Liver (tissue), 9 donors: ENCODE results near the gene MCF2L. TPM values are rescaled to one million over a fixed set of nuclear protein-coding genes. Genes with fewer than 3 reads are reported as not detected.

ENCODE experiments used
- DNase-seq: peaks from one replicate; pipeline ENCODE4 v3.0.0-alpha.2; 2017; ENCODE audit warnings: low spot score
- H3K27ac ChIP-seq, 2 donors: one replicate each; pipeline ENCODE4 v1.7.0; 2013; ENCODE audit warnings: inconsistent platforms in 2 of 2, low read length in 2 of 2, control low read depth in 1 of 2, low read depth in 1 of 2, mild to moderate bottlenecking in 1 of 2
- H3K27me3 ChIP-seq, 4 donors: one replicate each; pipeline versions ENCODE4 v1.6.1 to v1.7.0; 2013; ENCODE audit warnings: low read length in 3 of 4, inconsistent platforms in 1 of 4, mild to moderate bottlenecking in 1 of 4, moderate library complexity in 1 of 4; ENCODE audit not compliant: control insufficient read depth in 4 of 4, insufficient read depth in 4 of 4
- H3K36me3 ChIP-seq, 4 donors: one replicate each; pipeline versions ENCODE4 v1.6.1 to v1.7.0; 2013; ENCODE audit warnings: low read length in 3 of 4, mild to moderate bottlenecking in 3 of 4, low read depth in 1 of 4, moderate library complexity in 1 of 4; ENCODE audit not compliant: control insufficient read depth in 4 of 4, insufficient read depth in 3 of 4
- H3K4me1 ChIP-seq, 4 donors: one replicate each; pipeline versions ENCODE4 v1.6.1 to v1.7.0; 2013; ENCODE audit warnings: low read length in 3 of 4, mild to moderate bottlenecking in 3 of 4, moderate library complexity in 1 of 4; ENCODE audit not compliant: control insufficient read depth in 4 of 4, insufficient read depth in 4 of 4
- H3K4me3 ChIP-seq, 3 donors: one replicate each; pipeline versions ENCODE4 v1.6.1 to v1.7.0; 2013; ENCODE audit warnings: low read length in 3 of 3, control low read depth in 1 of 3, low read depth in 1 of 3, mild to moderate bottlenecking in 1 of 3
- H3K9ac ChIP-seq, 2 donors: one replicate each; pipeline ENCODE4 v1.7.0; 2013; ENCODE audit warnings: low read length in 2 of 2, mild to moderate bottlenecking in 2 of 2, moderate library complexity in 2 of 2, control low read depth in 1 of 2, low read depth in 1 of 2
- H3K9me3 ChIP-seq, 4 donors: one replicate each; pipeline versions ENCODE4 v1.6.1 to v1.7.0; 2013; ENCODE audit warnings: low read length in 3 of 4; ENCODE audit not compliant: control insufficient read depth in 4 of 4
- ATF3 ChIP-seq: IDR thresholded peaks from 2 replicates; pipeline ENCODE4 v1.6.1; 2016; ENCODE audit warnings: antibody characterized with exemption
- EGR1 ChIP-seq, 2 donors: IDR thresholded peaks; 2 replicates each; pipeline ENCODE4 v1.6.1; 2016 to 2018; ENCODE audit warnings: antibody characterized with exemption in 2 of 2, low read depth in 2 of 2
- FOXA1 ChIP-seq: IDR thresholded peaks from 2 replicates; pipeline ENCODE4 v1.6.1; 2016; ENCODE audit warnings: antibody characterized with exemption
- FOXA2 ChIP-seq: IDR thresholded peaks from 2 replicates; pipeline ENCODE4 v1.6.1; 2016; ENCODE audit warnings: antibody characterized with exemption
- GABPA ChIP-seq, 2 donors: IDR thresholded peaks in 1 of 2; conservative IDR thresholded peaks in 1 of 2; 2 replicates each; pipeline ENCODE4 v1.6.1; 2016; ENCODE audit warnings: antibody characterized with exemption in 2 of 2, mild to moderate bottlenecking in 1 of 2, moderate library complexity in 1 of 2
- HNF4A ChIP-seq, 2 donors: conservative IDR thresholded peaks; 2 replicates each; pipeline ENCODE4 v1.6.1; 2016; ENCODE audit warnings: antibody characterized with exemption in 2 of 2, mild to moderate bottlenecking in 2 of 2
- HNF4G ChIP-seq: IDR thresholded peaks from 2 replicates; pipeline ENCODE4 v1.6.1; 2016; ENCODE audit warnings: antibody characterized with exemption
- JUND ChIP-seq, 2 donors: IDR thresholded peaks; 2 replicates each; pipeline ENCODE4 v1.6.1; 2016; ENCODE audit warnings: antibody characterized with exemption in 2 of 2
- MAX ChIP-seq: IDR thresholded peaks from 2 replicates; pipeline ENCODE4 v1.6.1; 2016; ENCODE audit warnings: antibody characterized with exemption
- RAD21 ChIP-seq, 2 donors: IDR thresholded peaks; 2 replicates each; pipeline ENCODE4 v1.6.1; 2016; ENCODE audit warnings: antibody characterized with exemption in 2 of 2, mild to moderate bottlenecking in 2 of 2
- RXRA ChIP-seq, 2 donors: IDR thresholded peaks; 2 replicates each; pipeline ENCODE4 v1.6.1; 2017 to 2018; ENCODE audit warnings: antibody characterized with exemption in 2 of 2, mild to moderate bottlenecking in 1 of 2
- SP1 ChIP-seq: IDR thresholded peaks from 2 replicates; pipeline ENCODE4 v1.6.1; 2018; ENCODE audit warnings: antibody characterized with exemption, mild to moderate bottlenecking
- TAF1 ChIP-seq: conservative IDR thresholded peaks from 2 replicates; pipeline ENCODE4 v1.6.1; 2016; ENCODE audit warnings: antibody characterized with exemption, mild to moderate bottlenecking
- YY1 ChIP-seq: IDR thresholded peaks from 2 replicates; pipeline ENCODE4 v1.6.1; 2016; ENCODE audit warnings: antibody characterized with exemption, mild to moderate bottlenecking
- WGBS: extraction: QIAGEN DNeasy Blood & Tissue Kit; methylation state at CpG from one replicate; pipeline ENCODE4 v1.1.7; 2013; 5-methylcytosine and 5-hydroxymethylcytosine counted together
- polyA plus RNA-seq, 2 donors: library from polyadenylated mRNA; stranded (reverse) in 1 of 2; unstranded in 1 of 2; fragments of 200-250 nt in 1 of 2; fragments of >200 nt in 1 of 2; fragmentation: Nextera tagmentation in 1 of 2; extraction: Ambion mirVana in 1 of 2; gene quantifications; one replicate each; pipeline versions ENCODE4 v1.2.1 to v1.2.3, GENCODE V29; 2013 to 2015
- total RNA-seq, 2 donors: library from RNA; depleted of rRNA; stranded (reverse); fragments of >200 nt; gene quantifications; one replicate each; pipeline ENCODE4 v1.2.3, GENCODE V29; 2014
- TF ChIP-seq, protein P1 (sequence below): IDR thresholded peaks from 2 replicates; pipeline ENCODE4 v1.6.1; 2016; ENCODE audit warnings: antibody characterized with exemption, mild to moderate bottlenecking
- TF ChIP-seq, protein P2 (sequence below): fragments of 150-350 bp; IDR thresholded peaks from 2 replicates; pipeline ENCODE4 v1.5.1; 2017; ENCODE audit warnings: improper control_type of control experiment, low read depth, low read length; ENCODE audit not compliant: missing input control
- donor health status: healthy.
- donor health status: healthy.
- donor health status: healthy.
- donor health status: healthy.
- donor health status: healthy.

Gene MCF2L
- total and polyA plus RNA-seq, 4 donors, result 2.9 to 12.8 (median 7.1) TPM

DNA sequence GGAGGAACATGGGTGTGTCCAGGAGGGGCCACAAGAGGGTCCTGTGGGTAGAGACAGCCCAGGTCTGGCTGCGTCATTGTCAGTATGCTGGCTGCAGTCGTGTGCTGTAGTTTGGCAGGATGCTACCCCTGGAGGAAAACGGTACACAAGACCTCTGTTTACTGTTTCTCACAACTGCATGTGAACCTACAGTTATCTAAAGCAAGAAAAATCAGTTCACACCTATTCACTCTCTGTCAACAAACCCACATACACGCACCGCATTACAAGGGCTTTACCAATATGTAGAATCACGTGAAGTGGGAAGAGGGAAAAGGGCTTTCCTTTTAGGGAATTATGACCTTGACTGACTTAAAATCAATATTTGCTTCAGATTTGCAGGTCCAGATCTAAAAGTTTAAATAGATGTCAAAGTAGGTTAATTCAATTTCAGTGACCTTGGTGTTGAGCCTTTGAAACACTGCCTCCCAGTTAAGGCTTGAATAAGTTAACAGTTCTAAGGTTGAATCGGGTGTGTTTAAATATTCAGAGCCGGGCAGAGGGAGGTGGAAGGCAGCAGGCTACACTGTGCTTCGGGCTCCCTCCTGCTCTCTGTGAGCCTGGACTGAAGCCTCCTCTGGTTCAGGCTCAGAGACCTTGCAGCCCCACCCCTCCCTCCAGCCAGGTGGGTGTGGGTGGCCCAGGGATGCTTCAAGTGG lies 17.2 kb upstream of the MCF2L start:
- no peak overlapping the region for H3K4me3 ChIP-seq
- H3K36me3 ChIP-seq, result no peaks in the 10 kb centered on the region
- WGBS, result 23% methylated on average over 9 of the region's 9 CpGs
- H3K4me1 ChIP-seq, result peaks cover 5 to 30% (median 21%) of the 10 kb centered on the region in 4 donors
- peak overlapping the region; percentile 43 for H3K27ac ChIP-seq
- TF ChIP-seq, protein P1, sequence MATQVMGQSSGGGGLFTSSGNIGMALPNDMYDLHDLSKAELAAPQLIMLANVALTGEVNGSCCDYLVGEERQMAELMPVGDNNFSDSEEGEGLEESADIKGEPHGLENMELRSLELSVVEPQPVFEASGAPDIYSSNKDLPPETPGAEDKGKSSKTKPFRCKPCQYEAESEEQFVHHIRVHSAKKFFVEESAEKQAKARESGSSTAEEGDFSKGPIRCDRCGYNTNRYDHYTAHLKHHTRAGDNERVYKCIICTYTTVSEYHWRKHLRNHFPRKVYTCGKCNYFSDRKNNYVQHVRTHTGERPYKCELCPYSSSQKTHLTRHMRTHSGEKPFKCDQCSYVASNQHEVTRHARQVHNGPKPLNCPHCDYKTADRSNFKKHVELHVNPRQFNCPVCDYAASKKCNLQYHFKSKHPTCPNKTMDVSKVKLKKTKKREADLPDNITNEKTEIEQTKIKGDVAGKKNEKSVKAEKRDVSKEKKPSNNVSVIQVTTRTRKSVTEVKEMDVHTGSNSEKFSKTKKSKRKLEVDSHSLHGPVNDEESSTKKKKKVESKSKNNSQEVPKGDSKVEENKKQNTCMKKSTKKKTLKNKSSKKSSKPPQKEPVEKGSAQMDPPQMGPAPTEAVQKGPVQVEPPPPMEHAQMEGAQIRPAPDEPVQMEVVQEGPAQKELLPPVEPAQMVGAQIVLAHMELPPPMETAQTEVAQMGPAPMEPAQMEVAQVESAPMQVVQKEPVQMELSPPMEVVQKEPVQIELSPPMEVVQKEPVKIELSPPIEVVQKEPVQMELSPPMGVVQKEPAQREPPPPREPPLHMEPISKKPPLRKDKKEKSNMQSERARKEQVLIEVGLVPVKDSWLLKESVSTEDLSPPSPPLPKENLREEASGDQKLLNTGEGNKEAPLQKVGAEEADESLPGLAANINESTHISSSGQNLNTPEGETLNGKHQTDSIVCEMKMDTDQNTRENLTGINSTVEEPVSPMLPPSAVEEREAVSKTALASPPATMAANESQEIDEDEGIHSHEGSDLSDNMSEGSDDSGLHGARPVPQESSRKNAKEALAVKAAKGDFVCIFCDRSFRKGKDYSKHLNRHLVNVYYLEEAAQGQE, result peak; percentile 48
- TF ChIP-seq EGR1 (IDR thresholded peaks at IDR 0.05; ENCODE audit: low read depth in 2 of 2) (no peak), RXRA (IDR thresholded peaks at IDR 0.05) (peak; percentile 70 to 89), RAD21 (IDR thresholded peaks at IDR 0.05) (peak in 1 of 2 donors; percentile 36), HNF4A (conservative IDR thresholded peaks at IDR 0.05) (peak; percentile 72 to 78), HNF4G (peak; percentile 17), JUND (IDR thresholded peaks at IDR 0.05) (peak in 1 of 2 donors; percentile 39), SP1 (peak; percentile 75), YY1 (peak; percentile 46), FOXA1 (peak; percentile 68), MAX (no peak), FOXA2 (peak; percentile 67), GABPA (IDR thresholded peaks at IDR 0.05 in 1 of 2, conservative IDR thresholded peaks at IDR 0.05 in 1 of 2) (peak in 1 of 2 donors; percentile 33)
- TF ChIP-seq, protein P2, sequence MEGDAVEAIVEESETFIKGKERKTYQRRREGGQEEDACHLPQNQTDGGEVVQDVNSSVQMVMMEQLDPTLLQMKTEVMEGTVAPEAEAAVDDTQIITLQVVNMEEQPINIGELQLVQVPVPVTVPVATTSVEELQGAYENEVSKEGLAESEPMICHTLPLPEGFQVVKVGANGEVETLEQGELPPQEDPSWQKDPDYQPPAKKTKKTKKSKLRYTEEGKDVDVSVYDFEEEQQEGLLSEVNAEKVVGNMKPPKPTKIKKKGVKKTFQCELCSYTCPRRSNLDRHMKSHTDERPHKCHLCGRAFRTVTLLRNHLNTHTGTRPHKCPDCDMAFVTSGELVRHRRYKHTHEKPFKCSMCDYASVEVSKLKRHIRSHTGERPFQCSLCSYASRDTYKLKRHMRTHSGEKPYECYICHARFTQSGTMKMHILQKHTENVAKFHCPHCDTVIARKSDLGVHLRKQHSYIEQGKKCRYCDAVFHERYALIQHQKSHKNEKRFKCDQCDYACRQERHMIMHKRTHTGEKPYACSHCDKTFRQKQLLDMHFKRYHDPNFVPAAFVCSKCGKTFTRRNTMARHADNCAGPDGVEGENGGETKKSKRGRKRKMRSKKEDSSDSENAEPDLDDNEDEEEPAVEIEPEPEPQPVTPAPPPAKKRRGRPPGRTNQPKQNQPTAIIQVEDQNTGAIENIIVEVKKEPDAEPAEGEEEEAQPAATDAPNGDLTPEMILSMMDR, result no peak
- H3K27me3 ChIP-seq, result no peaks in the 10 kb centered on the region
- no peak for DNase-seq
- H3K9ac ChIP-seq, result no peak overlapping the region
- no peaks in the 10 kb centered on the region for H3K9me3 ChIP-seq

GRCh38 chr13:112952759-112953551 lies 16.1 kb upstream of the MCF2L start:
- no peak overlapping the region for H3K27ac ChIP-seq
- DNase-seq, result no peak
- no peaks in the 10 kb centered on the region for H3K9me3 ChIP-seq
- TF ChIP-seq JUND (IDR thresholded peaks at IDR 0.05) (no peak), HNF4A (conservative IDR thresholded peaks at IDR 0.05) (peak in 1 of 2 donors; percentile 27), ATF3 (peak; percentile 74), TAF1 (no peak)
- no peaks in the 10 kb centered on the region for H3K36me3 ChIP-seq
- H3K4me3 ChIP-seq, result no peak overlapping the region
- H3K9ac ChIP-seq, result no peak overlapping the region
- 68% methylated on average over 17 of the region's 17 CpGs for WGBS
- H3K4me1 ChIP-seq, result peaks cover 5 to 30% (median 21%) of the 10 kb centered on the region in 4 donors
- no peaks in the 10 kb centered on the region for H3K27me3 ChIP-seq
